ENCODE results near the gene PITPNC1. TPM values are rescaled to one million over a fixed set of nuclear protein-coding genes. Genes with fewer than 3 reads are reported as not detected.
"Not testable (repeated sequence)": the region's sequence is repeated elsewhere in the genome, so short reads cannot be mapped to it uniquely, and the experiment has no call there.

PITPNC1 gene
- total RNA-seq, 1 donor from 2014 or later = 21.5 TPM

GRCh38 chr17:67400193-67400592, 23.1 kb downstream of the PITPNC1 start:
- Mint-ChIP-seq H3K4me1 (peaks cover 4% of the 10 kb centered on the region), H3K4me3 (no peak overlapping the region), H3K27me3 (ENCODE audit: low read depth) (no peaks in the 10 kb centered on the region), H3K27ac (ENCODE audit: unreplicated experiment) (no peak overlapping the region), H3K36me3 (ENCODE audit: low read depth) (peaks cover 9% of the 10 kb centered on the region), H3K9me3 (no peaks in the 10 kb centered on the region)
- TF ChIP-seq, protein P1, sequence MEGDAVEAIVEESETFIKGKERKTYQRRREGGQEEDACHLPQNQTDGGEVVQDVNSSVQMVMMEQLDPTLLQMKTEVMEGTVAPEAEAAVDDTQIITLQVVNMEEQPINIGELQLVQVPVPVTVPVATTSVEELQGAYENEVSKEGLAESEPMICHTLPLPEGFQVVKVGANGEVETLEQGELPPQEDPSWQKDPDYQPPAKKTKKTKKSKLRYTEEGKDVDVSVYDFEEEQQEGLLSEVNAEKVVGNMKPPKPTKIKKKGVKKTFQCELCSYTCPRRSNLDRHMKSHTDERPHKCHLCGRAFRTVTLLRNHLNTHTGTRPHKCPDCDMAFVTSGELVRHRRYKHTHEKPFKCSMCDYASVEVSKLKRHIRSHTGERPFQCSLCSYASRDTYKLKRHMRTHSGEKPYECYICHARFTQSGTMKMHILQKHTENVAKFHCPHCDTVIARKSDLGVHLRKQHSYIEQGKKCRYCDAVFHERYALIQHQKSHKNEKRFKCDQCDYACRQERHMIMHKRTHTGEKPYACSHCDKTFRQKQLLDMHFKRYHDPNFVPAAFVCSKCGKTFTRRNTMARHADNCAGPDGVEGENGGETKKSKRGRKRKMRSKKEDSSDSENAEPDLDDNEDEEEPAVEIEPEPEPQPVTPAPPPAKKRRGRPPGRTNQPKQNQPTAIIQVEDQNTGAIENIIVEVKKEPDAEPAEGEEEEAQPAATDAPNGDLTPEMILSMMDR (conservative IDR thresholded peaks at IDR 0.05) = no peak
- no peak for DNase-seq (ENCODE audit: low read depth, low spot score)

- H3K27me3 Mint-ChIP-seq (ENCODE audit: low read depth) = no peaks in the 10 kb centered on the region
- H3K27ac Mint-ChIP-seq (ENCODE audit: unreplicated experiment) = no peak overlapping the region
- TF ChIP-seq, protein P1 (conservative IDR thresholded peaks at IDR 0.05) = no peak
- no peak for DNase-seq (ENCODE audit: low read depth, low spot score)
- no peak overlapping the region for H3K4me3 Mint-ChIP-seq
- peaks cover 13% of the 10 kb centered on the region for H3K36me3 Mint-ChIP-seq (ENCODE audit: low read depth)
- H3K4me1 Mint-ChIP-seq = peaks cover 4% of the 10 kb centered on the region
- no peaks in the 10 kb centered on the region for H3K9me3 Mint-ChIP-seq
These were observed 24.0 kb downstream of the PITPNC1 start for GRCh38 chr17:67401106-67401505.

DNA sequence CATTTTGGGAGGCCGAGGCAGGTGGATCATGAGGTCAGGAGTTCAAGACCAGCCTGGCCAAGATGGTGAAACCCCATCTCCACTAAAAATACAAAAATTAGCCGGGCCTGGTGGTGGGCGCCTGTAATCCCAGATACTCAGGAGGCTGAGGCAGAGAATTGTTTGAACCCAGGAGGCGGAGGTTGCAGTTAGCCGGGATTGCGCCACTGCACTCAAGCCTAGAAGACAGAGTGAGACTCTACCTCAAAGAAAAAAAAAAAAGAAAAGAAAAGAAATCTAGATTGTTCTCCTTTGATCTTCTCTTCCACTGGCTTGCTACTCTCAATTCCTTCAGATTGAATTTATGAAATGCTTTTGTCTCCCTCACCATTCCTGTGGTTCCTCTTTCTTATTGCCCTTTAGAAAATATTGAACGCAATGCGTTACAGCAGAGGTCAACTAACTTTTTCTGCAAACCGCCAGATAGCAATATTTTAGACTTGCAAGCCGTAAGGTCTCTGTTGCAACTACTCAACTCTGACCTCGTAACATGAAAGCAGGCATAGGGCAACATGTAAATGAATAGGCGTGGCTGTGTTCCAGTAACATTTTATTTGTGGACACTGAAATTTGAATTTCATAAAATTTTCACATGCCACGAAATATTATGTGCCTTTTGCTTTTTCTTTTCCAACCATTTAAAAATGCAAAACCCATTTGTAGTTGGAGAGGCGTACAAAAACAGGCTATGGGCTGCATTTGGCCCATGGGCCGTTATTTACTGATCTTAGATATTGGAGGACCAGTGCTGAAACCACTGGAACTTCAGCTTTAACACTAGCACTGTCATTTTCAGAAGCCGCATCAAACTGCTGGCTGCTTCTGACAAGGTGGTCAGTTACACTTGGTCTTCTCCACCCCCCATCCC, 24.8 kb downstream of the PITPNC1 start:
- TF ChIP-seq, protein P1 (conservative IDR thresholded peaks at IDR 0.05) = no peak
- DNase-seq (ENCODE audit: low read depth, low spot score) = no peak
- Mint-ChIP-seq H3K27me3 (ENCODE audit: low read depth) (no peaks in the 10 kb centered on the region), H3K4me3 (no peak overlapping the region), H3K4me1 (peaks cover 4% of the 10 kb centered on the region), H3K27ac (ENCODE audit: unreplicated experiment) (no peak overlapping the region), H3K9me3 (no peaks in the 10 kb centered on the region), H3K36me3 (ENCODE audit: low read depth) (peaks cover 13% of the 10 kb centered on the region)

DNA sequence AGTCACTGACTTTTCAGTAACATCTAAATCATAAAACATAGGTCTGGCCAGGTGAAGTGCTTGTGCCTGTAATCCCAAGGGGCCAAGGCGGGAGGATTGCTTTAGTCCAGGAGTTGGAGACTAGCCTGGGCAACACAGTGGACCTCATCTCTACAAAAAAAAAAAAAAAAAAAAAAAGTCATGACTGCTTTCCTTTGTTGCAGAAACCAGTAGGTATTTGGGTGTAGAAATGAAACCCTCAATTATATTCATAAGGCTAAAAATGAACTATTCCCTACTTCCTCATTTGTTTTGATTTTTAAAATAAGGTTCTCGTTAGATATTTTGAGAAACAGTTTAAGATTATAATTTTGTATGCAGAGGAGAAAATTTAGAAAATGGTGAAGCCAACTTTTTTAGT, 26.0 kb downstream of the PITPNC1 start:
- H3K4me3 Mint-ChIP-seq = no peak overlapping the region
- no peak overlapping the region for H3K27ac Mint-ChIP-seq (ENCODE audit: unreplicated experiment)
- TF ChIP-seq, protein P1 (conservative IDR thresholded peaks at IDR 0.05) = no peak
- peaks cover 4% of the 10 kb centered on the region for H3K4me1 Mint-ChIP-seq
- DNase-seq (ENCODE audit: low read depth, low spot score) = no peak
- no peaks in the 10 kb centered on the region for H3K27me3 Mint-ChIP-seq (ENCODE audit: low read depth)
- H3K36me3 Mint-ChIP-seq (ENCODE audit: low read depth) = peaks cover 12% of the 10 kb centered on the region
- no peaks in the 10 kb centered on the region for H3K9me3 Mint-ChIP-seq

DNA sequence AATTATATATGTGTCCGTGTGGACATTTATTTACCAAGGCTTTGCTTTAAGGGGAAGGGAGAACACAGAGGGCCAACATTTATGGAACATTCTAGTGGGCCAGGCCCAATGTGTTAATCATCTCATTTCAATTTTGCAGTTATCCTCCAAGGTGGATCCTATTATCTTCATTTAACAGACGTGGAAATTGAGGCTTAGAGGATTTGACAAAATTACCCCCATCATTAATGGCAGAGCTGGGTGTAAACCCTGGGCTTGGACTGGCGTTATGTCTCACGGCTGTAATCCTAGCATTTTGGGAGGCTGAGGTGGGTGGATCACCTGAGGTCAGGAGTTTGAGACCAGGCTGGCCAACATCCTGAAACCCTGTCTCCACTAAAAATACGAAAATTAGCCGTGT, 26.4 kb downstream of the PITPNC1 start:
- Mint-ChIP-seq H3K9me3 (no peaks in the 10 kb centered on the region), H3K4me3 (no peak overlapping the region), H3K27me3 (ENCODE audit: low read depth) (no peaks in the 10 kb centered on the region), H3K36me3 (ENCODE audit: low read depth) (peaks cover 8% of the 10 kb centered on the region), H3K4me1 (peaks cover 4% of the 10 kb centered on the region), H3K27ac (ENCODE audit: unreplicated experiment) (no peak overlapping the region)
- DNase-seq (ENCODE audit: low read depth, low spot score) = no peak
- TF ChIP-seq, protein P1 (conservative IDR thresholded peaks at IDR 0.05) = no peak

GRCh38 chr17:67408455-67408830, 31.4 kb downstream of the PITPNC1 start:
- H3K27me3 Mint-ChIP-seq (ENCODE audit: low read depth); H3K36me3 Mint-ChIP-seq (ENCODE audit: low read depth); H3K27ac Mint-ChIP-seq (ENCODE audit: unreplicated experiment): not testable (repeated sequence)

More at GRCh38 chr17:67408455-67408830, 31.4 kb downstream of the PITPNC1 start:
- not testable (repeated sequence) for H3K4me3 Mint-ChIP-seq; DNase-seq (ENCODE audit: low read depth, low spot score); H3K4me1 Mint-ChIP-seq; H3K9me3 Mint-ChIP-seq

All from neural crest cell (in vitro differentiated cells).